Measurements from ENCODE around the gene RLN3. TPM values are rescaled to one million over a fixed set of nuclear protein-coding genes. Genes with fewer than 3 reads are reported as not detected.
"Not testable (repeated sequence)": the region's sequence is repeated elsewhere in the genome, so short reads cannot be mapped to it uniquely, and the experiment has no call there.

RLN3 gene
- total RNA-seq, 1 donor from 2014 or later = not detected

DNA sequence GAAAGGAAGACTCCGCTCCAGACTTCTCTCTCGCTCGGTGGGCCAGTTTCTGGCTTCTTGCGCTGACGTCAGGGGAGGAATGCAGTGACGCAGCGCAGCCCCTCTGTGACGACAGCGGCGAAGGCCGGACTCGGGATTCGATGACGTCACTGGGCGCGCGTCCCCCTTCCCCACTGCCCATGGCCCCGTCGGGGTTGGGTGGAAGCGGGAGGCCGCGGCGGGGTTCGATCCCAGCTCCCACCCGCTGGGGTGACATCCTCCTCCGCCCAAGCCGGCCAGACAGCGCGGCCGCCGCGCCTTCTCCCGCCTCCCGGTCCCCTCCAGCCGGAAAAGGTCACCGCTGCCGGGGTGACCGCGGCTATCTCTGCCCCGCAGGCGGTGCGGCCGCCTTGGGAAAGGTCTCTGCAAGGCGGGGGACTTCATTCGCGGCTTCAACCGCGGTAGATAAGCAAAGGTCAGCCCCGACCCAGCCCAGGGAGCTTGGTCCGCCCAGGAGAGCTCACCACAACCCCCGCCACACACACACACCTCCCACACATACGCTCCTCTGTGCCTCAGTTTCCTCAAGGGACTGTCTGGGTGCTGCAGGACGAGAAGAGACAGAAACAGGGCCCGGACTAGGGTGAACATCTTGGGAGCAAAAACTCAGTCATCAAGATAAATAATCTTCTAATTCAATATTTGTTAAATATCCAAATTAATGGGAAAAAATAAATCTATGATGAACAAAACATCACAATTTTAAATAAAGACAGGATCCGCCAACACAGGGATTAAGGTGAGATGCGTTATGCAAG, 21.0 kb upstream of the RLN3 start:
- TF ChIP-seq, protein P1, sequence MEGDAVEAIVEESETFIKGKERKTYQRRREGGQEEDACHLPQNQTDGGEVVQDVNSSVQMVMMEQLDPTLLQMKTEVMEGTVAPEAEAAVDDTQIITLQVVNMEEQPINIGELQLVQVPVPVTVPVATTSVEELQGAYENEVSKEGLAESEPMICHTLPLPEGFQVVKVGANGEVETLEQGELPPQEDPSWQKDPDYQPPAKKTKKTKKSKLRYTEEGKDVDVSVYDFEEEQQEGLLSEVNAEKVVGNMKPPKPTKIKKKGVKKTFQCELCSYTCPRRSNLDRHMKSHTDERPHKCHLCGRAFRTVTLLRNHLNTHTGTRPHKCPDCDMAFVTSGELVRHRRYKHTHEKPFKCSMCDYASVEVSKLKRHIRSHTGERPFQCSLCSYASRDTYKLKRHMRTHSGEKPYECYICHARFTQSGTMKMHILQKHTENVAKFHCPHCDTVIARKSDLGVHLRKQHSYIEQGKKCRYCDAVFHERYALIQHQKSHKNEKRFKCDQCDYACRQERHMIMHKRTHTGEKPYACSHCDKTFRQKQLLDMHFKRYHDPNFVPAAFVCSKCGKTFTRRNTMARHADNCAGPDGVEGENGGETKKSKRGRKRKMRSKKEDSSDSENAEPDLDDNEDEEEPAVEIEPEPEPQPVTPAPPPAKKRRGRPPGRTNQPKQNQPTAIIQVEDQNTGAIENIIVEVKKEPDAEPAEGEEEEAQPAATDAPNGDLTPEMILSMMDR (IDR thresholded peaks at IDR 0.05) = no peak
- Mint-ChIP-seq H3K9me3 (no peaks in the 10 kb centered on the region), H3K27me3 (no peaks in the 10 kb centered on the region), H3K36me3 (ENCODE audit: low read depth) (peaks cover 6% of the 10 kb centered on the region), H3K27ac (peak overlapping the region; percentile 98), H3K4me3 (peak overlapping the region; percentile 94), H3K4me1 (peaks cover 42% of the 10 kb centered on the region)
- intact Hi-C loops (cut with micrococcal nuclease) = loop anchor here (1.0 to 10.0 kb wide), 11 partner anchors 8 to 890 kb away; partner anchors contain the start of genes BRME1, CC2D1A, DCAF15 and DDX39A
- peak; percentile 6 for ATAC-seq (ENCODE audit: low read depth)
- ChIA-PET POLR2A (interaction anchor here (0.5 to 5.4 kb wide), 26 partner anchors 9 to 1070 kb away, joined by 3 to 42 read pairs (median 4); partner anchors contain the start of genes C19orf53, DCAF15, IL27RA and NACC1), CTCF (interaction anchor here (1.0 kb wide), 1 partner anchor 24 kb away, joined by 3 read pairs; the partner anchor contains the start of gene IL27RA)
- DNase-seq = peak; percentile 85

DNA sequence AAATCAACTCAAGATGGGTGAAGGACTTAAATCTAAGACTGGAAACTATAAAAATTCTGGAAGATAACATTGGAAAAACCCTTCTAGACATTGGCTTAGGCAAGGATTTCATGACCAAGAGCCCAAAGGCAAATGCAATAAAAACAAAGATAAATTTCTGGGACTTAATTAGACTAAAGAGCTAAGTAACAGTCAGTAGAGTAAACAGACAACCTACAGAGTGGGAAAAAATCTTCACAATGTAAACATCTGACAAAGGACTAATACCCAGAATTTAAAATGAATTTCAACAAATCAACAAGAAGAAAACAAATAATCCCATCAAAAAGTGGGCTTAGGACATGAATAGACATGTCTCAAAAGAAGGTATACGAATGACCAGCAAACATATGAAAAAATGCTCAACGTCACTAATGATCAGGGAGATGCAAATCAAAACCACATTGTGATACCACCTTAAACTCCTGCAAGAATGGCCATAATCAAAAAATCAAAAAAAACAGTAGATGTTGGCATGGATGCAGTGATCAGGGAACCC, 15.5 kb upstream of the RLN3 start:
- Mint-ChIP-seq H3K27me3 (no peaks in the 10 kb centered on the region), H3K4me1 (peaks cover 24% of the 10 kb centered on the region), H3K36me3 (ENCODE audit: low read depth) (no peaks in the 10 kb centered on the region), H3K4me3 (no peak overlapping the region), H3K9me3 (no peaks in the 10 kb centered on the region), H3K27ac (no peak overlapping the region)
- ATAC-seq (ENCODE audit: low read depth) = no peak
- CTCF ChIA-PET = no interaction called here
- TF ChIP-seq, protein P1 (IDR thresholded peaks at IDR 0.05) = no peak
- no peak for DNase-seq
- intact Hi-C loops (cut with micrococcal nuclease) = no loop called here
- POLR2A ChIA-PET = interaction anchor here (1.3 kb wide), 1 partner anchor 10 kb away, joined by 5 read pairs; no protein-coding TSS in a partner anchor

DNA sequence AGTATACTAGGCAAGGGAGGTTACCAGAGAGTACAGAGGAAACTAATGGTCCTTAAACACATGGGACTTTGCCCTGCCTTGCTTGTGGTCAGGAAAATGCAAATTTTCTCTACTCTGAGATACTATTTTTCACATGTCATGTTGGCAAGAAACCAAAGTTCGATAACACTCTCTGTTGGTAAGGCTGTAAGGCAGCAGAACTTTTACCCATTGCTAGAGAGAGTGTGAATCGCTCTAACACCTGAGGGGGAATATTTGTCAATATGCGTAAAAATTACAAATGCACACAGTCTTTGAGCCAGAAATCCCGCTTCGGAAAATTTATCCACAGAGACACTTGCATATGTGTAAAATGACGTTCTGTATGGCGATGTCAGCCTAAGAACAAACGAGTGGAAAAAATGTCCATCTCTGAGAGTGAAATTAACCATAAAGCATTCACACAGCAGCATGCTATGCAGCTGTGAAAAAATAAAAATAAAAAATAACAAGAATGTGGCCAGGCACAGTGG, 12.4 kb upstream of the RLN3 start:
- intact Hi-C loops (cut with micrococcal nuclease) = loop anchor here (1.0 to 2.0 kb wide), 2 partner anchors 9 to 15 kb away; partner anchors contain the start of genes IL27RA and RFX1

DNA sequence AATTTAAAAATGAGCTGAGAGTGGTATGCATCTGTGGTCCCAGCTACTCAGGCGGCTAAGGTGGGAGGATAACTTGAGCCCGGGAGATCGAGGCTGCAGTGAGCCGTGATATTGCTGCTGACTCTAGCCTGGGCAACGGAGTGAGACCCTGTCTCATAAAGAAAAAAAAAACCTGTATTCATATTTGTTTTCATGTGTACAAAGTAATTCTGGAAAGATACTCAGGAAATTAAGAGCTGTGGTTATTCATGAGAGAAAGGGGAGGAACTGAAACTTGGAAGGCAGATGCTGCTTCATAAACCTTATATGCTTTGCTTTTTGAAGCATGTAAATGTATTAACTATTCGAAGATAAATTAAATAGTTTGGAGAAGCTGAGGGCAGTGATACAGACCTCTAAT, 8.8 kb upstream of the RLN3 start:
- ATAC-seq (ENCODE audit: low read depth) (peak; percentile 60), DNase-seq (no peak)
- intact Hi-C loops (cut with micrococcal nuclease) = loop anchor here (1.0 kb wide), 1 partner anchor 33 kb away; no protein-coding TSS in a partner anchor
- H3K4me1 Mint-ChIP-seq = peaks cover 39% of the 10 kb centered on the region
- H3K27me3 Mint-ChIP-seq = no peaks in the 10 kb centered on the region
- peak overlapping the region; percentile 53 for H3K27ac Mint-ChIP-seq
- peak overlapping the region; percentile 66 for H3K4me3 Mint-ChIP-seq
- TF ChIP-seq, protein P1 (IDR thresholded peaks at IDR 0.05) = no peak
- CTCF ChIA-PET = interaction anchor here (0.6 to 1.6 kb wide), 7 partner anchors 12 to 187 kb away, joined by 3 to 8 read pairs (median 3); partner anchors contain the start of genes ADGRL1, C19orf67 and IL27RA
- POLR2A ChIA-PET = interaction anchor here (0.6 to 2.8 kb wide), 14 partner anchors 12 to 1226 kb away, joined by 3 to 36 read pairs (median 4); partner anchors contain the start of genes DCAF15, IL27RA and RFX1
- H3K9me3 Mint-ChIP-seq = no peaks in the 10 kb centered on the region
- H3K36me3 Mint-ChIP-seq (ENCODE audit: low read depth) = no peaks in the 10 kb centered on the region

More for the DNA sequence above, 12.4 kb upstream of the RLN3 start:
- no peaks in the 10 kb centered on the region for H3K27me3 Mint-ChIP-seq
- no peak for DNase-seq
- H3K36me3 Mint-ChIP-seq (ENCODE audit: low read depth) = no peaks in the 10 kb centered on the region
- peak overlapping the region; percentile 46 for H3K4me3 Mint-ChIP-seq
- ATAC-seq (ENCODE audit: low read depth) = peak; percentile 76
- TF ChIP-seq, protein P1 (IDR thresholded peaks at IDR 0.05) = no peak
- peaks cover 42% of the 10 kb centered on the region for H3K4me1 Mint-ChIP-seq
- POLR2A ChIA-PET = interaction anchor here (0.6 to 2.7 kb wide), 6 partner anchors 9 to 898 kb away, joined by 3 to 22 read pairs (median 6); partner anchors contain the start of genes IL27RA and RFX1
- no peaks in the 10 kb centered on the region for H3K9me3 Mint-ChIP-seq
- H3K27ac Mint-ChIP-seq = peak overlapping the region; percentile 79
- CTCF ChIA-PET = no interaction called here

DNA sequence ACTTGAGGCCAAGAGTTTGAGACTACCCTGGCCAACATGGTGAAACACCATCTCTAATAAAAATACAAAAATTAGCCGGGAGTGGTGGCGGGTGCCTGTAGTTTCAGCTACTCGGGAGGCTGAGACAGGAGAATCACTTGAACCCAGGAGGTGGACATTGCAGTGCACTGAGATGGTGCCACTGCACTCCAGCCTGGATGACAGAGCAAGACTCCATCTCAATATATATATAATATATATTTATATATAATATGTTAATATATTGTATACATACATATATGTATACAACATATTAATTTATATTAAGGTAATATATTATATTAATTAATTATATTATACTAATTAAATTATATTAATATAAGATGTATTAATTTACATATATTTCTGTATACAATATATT, 8.2 kb upstream of the RLN3 start:
- H3K4me3 Mint-ChIP-seq; ATAC-seq (ENCODE audit: low read depth); H3K27me3 Mint-ChIP-seq; DNase-seq; H3K9me3 Mint-ChIP-seq; H3K27ac Mint-ChIP-seq; H3K36me3 Mint-ChIP-seq (ENCODE audit: low read depth): not testable (repeated sequence)
- ChIA-PET POLR2A (interaction anchor here (0.8 to 2.8 kb wide), 9 partner anchors 12 to 499 kb away, joined by 3 to 36 read pairs (median 5); partner anchors contain the start of genes DCAF15, IL27RA and RFX1), CTCF (interaction anchor here (0.6 to 1.6 kb wide), 6 partner anchors 12 to 187 kb away, joined by 3 to 8 read pairs (median 3); partner anchors contain the start of genes ADGRL1 and IL27RA)
- H3K4me1 Mint-ChIP-seq = peaks cover 35% of the 10 kb centered on the region
- intact Hi-C loops (cut with micrococcal nuclease) = loop anchor here (1.0 kb wide), 1 partner anchor 33 kb away; no protein-coding TSS in a partner anchor

Data from activated B cell treated with CpG ODN at 0.5 μM for 24 hours (primary cell).